Anterior cingulate cortex (tissue), 58 donors: Measurements from ENCODE around the gene SEPTIN8.
"Not testable (repeated sequence)": the region's sequence is repeated elsewhere in the genome, so short reads cannot be mapped to it uniquely, and the experiment has no call there.

Experiments used
- DNase-seq, 58 donors: peaks; one replicate each; lab custom pipeline; 2025; lab: John Stamatoyannopoulos, UW

SEPTIN8 gene

DNA sequence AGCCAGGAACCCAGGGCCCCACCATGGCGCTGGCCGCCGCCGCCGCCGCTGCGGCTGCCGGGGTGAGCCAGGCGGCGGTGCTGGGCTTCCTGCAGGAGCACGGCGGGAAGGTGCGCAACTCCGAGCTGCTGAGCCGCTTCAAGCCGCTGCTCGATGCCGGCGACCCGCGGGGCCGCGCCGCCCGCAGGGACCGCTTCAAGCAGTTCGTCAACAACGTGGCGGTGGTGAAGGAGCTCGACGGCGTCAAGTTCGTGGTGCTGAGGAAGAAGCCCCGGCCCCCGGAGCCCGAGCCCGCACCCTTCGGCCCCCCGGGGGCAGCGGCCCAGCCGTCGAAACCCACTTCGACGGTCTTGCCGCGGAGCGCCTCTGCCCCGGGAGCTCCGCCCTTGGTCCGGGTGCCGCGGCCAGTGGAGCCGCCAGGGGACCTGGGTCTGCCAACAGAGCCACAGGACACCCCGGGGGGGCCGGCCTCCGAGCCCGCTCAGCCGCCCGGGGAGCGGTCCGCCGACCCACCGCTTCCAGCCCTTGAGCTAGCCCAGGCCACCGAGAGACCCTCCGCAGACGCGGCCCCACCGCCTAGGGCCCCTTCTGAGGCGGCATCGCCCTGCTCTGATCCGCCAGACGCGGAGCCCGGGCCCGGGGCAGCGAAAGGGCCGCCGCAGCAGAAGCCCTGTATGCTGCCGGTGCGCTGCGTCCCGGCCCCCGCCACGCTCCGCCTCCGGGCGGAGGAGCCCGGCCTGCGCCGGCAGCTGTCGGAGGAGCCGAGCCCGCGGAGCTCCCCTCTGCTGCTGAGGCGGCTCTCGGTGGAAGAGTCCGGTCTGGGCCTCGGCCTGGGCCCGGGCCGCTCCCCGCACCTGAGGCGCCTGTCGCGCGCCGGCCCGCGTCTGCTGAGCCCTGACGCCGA lies 36.8 kb upstream of the SEPTIN8 start:
- peak in 31 of 58 donors; percentile 29 to 78 (median 55) for DNase-seq

DNA sequence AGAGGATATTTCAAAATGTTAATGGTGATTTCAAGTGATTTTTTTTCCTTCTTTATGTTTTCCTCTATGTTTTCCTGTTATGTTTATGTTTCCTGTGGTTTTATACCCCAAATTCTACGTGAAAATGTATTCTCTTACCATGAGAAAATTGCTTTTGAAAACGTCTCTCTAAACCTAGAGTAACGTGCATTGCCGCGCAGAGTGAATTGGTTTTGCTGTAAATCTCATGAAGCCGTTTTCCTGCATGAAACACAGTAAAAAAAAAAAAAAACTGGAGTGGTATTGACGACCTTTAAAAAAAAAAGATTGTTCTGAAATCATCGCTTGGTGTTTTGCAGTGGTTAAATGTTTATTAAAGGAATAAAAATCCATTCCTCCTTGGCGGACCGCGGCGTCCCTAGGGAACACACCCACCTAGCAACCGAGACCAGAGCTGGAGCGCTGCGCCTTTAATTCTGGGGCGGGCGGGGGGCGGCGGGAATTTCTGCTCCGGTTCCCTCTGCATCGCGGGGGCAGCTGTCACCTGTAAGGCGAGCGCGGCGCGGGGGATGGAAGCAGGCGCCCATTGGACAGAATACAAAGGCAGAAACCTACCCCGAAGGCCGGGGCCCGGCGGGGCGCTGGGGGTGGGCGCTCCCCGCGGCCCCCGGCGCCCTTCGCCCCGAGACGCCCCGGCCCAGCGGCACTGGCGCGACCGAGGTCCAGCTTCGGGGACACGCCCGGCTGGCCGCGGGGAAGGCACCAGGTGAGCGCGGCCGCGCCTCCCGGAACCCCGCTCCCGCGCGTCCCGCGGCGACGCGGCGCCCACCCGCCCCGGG lies 36.0 kb upstream of the SEPTIN8 start, which contains the start of gene SOWAHA:
TSS of gene SOWAHA (plus strand) at position 522 of the 818 bp plus-strand sequence. CDS start 320 bp downstream, outside the sequence.
- peak in 51 of 58 donors; percentile 34 to 83 (median 61) for DNase-seq

DNA sequence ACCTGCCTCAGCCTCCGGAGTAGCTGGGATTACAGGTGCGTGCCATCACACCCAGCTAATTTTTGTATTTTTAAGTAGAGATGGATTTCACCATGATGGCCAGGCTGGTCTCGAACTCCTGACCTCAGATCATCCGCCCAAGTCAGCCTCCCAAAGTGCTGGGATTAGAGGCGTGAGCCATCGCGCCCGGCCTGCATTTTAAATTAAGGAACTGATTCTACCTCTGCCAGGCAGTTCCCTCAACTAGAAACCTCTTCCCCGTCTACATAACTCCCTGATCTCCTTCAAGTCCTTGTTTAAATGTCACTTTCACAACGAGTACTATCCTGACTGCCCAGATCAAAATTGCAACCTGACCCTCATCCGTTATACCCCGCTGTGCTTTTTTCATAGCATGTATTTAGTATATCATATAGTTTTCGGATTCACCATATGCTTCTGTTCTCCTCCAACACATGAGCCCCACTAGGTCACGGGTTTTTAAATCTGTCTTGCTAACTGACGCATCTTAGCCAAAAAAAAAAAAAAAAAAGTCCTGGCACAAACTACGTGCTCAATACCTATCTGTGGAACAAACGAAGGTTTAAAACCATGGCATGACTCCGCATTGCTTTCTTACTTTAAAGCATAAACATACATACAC lies 35.2 kb upstream of the SEPTIN8 start:
- DNase-seq, result no peak

DNA sequence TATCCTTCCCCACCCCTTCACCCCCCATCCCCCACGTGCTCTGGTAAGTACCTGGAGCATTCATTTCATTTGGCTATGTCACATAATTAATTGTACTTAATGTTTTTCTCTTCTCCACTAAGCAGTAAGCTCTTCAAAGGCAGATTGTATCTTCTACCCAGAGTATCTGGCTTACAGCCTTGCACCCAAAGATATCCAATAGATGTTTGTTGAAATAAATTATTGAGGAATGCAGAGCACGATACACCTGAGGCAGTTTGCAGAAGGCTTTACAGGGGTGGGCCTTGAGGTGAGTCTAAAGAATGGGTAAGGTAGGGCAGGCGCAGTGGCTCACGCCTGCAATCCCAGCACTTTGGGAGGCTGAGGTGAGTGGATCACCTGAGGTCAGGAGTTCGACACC lies 33.6 kb upstream of the SEPTIN8 start:
- no peak for DNase-seq

DNA sequence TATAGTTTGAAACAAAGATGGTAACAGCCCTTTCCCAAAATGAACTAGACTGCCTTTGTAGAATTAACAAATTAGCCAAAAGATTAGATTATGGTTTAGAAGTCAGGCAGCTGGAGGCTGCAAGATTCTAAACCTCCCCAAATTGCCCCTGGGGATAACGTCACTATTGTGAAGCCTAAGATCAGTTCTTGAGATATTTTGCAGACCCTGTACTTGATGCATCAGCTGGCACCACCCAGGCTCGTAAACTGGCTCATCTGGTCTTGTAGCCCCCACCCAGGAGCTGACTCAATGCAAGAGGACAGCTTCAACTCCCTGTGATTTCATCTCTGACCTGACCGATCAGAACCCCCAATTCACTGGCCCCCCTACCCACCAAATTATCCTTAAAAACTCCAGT lies 31.8 kb upstream of the SEPTIN8 start:
- no peak for DNase-seq

DNA sequence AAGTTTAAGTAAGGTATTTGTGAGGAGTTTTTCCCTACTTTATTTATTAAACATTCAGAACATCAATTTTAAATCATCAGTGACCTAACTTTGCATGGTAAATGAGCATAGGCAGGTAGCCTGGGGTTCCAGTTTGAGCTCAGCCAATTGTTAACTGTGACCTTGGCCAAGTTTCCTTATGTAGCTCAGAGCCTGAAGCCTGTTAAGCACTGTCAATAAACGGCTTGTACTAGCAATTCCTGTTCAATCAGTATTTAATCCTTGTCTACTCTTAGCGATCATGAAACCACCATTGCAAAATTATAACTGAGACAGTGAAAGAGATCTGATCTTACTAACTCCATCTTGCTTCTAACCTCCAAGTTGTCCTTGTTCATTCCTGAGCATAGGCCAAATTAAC lies 31.4 kb upstream of the SEPTIN8 start:
- no peak for DNase-seq

DNA sequence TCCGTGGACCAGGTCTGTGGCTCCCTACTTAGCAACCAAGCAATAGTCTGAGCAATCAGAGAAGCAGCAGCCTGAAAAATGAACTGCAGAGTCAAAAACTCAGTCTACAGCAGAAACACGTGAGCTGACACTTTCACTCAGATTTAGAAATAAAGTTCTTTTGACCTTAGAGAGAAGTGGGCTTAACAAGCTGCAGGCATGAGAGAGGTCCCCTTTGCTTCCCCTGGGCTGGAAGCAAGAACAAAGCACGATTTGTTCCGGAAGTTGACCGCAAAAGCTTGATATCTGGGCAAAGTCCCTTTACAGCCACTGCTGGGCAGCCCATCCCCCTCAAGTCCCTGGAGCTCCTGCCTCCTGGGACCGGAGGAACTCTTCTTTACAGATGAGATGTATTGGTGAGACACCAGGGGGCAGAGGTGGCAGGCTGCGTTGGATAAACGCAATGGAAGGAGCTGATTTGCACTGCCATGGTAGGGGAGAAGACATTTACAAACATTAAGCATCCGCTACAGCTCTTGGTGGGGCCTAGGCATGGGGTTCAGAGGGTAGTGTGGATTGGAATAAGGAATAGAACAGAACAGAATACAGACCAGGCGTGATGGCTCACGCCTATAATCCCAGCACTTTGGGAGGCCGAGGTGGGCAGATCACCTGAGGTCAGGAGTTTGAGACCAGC lies 30.3 kb upstream of the SEPTIN8 start:
- peak in 32 of 58 donors; percentile 28 to 76 (median 48) for DNase-seq

DNA sequence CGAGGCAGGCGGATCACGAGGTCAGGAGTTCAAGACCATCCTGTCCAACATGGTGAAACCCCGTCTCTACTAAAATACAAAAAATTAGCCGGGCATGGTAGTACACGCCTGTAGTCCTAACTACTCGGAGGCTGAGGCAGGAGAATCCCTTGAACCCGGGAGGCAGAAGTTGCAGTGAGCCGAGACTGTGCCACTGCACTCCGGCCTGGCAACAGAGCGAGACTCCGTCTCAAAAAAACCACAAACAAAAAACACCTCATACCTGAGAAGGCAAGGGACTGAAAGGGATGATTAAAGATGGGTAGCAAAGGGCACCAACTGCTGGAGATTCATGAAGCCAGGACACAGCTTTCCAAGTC lies 29.7 kb upstream of the SEPTIN8 start:
- not testable (repeated sequence) for DNase-seq

DNA sequence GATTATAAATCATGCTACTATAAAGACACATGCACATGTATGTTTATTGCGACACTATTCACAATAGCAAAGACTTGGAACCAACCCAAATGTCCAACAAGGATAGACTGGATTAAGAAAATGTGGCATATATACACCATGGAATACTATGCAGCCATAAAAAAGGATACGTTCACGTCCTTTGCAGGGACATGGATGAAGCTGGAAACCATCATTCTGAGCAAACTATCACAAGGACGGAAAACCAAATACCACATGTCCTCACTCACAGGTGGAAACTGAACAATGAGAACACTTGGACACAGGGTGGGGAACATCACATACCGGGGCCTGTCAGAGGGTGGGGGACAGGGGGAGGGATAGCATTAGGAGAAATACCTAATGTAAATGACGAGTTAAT lies 28.8 kb upstream of the SEPTIN8 start:
- not testable (repeated sequence) for DNase-seq

DNA sequence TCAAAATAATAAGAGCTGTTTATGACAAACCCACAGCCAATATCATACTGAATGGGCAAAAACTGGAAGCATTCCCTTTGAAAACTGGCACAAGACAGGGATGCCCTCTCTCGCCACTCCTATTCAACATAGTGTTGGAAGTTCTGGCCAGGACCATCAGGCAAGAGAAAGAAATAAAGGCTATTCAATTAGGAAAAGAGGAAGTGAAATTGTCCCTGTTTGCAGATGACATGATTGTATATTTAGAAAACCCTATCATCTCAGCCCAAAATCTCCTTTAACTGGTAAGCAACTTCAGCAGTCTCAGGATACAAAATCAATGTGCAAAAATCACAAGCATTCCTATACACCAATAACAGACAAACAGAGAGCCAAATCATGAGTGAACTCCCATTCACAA lies 27.2 kb upstream of the SEPTIN8 start:
- not testable (repeated sequence) for DNase-seq

DNA sequence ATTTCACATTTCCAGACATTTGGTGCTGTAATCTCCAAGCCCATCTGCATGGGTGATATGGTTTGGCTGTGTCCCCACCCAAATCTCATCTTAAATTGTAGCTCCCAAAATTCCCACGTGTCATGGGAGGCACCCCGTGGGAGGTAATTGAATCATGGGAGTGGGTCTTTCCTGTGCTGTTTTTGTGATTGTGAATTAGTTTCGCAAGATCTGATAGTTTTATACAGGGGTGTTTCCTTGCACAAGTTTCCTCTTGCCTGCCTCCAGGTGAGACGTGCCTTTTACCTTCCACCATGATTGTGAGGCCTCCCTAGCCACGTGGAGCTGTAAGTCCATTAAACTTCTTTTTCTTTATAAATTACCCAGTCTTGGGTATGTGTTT lies 25.6 kb upstream of the SEPTIN8 start:
- not testable (repeated sequence) for DNase-seq

DNA sequence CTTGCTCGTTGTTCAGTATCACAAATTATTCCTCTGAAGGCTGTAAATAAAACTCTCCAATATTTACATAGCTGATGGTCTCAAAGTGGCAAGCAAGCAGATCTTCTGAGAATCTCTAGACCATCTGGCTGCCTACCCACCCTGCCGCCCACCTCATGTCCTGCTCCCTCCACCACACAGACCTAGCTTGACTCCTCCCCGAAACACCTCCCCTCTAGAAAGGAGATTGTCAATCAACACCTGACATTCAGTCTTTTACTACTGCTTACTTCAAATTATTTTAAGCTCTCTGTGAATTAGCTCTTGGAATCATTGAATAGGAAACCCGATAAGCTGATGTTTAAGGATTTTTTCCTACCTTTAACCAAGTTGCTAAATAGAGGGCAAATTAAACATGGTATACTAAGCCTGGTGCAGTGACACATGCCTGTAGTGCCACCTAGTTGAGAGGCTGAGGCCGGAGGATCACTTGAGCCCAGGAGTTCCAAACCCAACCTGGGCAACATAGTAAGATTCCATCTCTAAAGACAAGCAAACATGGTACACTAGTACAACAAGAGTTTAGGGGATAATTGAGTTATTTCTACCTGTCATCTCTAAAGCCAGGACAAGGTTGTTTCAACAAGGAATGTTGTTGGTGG lies 25.1 kb upstream of the SEPTIN8 start:
- no peak for DNase-seq

DNA sequence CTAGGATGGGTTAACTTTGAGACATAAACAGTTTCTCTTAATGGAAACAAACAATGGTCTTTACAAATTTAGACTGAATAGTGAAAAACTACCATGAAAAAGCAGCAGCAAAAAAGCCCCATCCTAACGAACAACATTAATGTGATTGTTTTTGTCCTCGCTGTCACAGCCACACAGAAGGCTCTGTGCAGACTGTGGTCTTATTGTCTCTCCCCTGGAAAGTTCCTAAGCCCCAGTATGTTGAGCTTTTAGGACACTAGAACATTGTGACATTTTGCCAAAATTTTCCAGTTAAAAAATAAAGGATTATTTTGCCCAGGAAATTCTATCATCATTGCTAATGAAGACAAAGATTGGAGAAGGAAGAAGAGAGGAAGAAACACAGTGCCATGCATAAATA lies 23.5 kb upstream of the SEPTIN8 start:
- peak in 20 of 58 donors; percentile 14 to 86 (median 40) for DNase-seq

DNA sequence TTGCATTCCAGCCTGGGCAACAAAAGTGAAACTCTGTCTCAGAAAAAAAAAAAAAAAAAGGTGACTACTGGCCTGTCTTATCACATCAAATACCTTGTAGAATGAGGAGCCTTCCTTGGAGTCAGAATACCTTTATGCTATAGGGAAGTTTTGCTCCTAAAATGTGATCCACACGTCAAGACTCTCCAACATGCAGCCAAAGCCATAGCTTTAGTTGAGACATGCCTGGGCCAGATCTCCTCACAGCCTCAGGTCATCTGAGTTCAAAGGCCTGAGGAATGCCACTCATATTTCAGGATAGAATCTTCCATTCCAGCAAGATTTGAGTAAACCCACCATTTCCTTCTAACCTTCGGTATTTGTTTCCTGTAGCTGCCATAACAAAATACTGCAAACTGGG lies 22.4 kb upstream of the SEPTIN8 start:
- DNase-seq, result no peak

DNA sequence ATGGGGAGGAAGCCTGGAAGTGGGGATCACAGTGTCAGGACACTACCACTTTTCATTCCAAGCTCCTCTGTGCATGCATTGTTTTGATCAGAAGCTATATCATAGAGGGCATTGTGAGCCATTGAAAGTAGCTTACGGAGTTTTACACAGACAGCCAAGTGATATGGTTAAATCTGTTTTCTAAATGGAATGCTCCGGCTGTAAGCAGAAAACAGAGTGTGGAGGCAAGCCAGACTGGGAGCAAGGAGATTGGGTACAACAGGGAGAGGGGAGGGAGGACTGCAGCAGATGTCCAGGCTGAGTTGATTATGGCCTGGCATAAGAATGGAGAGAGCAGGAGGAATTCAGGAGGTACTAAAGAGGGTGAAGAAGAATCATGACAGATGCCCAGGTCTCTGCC lies 20.6 kb upstream of the SEPTIN8 start:
- DNase-seq, result peak in 24 of 58 donors; percentile 25 to 75 (median 48)

DNA sequence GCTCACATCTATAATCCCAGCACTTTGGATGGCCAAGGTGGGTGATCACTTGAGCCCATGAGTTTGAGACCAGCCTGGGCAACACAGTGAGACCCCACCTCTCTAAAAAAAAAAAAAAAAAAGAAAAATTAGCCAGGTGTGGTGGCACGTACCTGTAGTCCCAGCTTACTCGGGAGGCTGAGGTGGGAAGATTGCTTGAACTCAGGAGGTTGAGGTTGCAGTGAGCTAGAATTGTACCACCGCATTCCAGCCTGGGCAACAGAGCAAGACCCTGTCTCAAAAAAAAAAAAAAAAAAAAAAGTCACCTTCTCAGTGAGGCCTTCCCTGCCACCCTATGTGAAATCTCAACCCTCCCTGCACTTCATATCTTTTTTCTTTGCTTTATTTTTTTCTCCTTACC lies 14.0 kb upstream of the SEPTIN8 start:
- no peak for DNase-seq

DNA sequence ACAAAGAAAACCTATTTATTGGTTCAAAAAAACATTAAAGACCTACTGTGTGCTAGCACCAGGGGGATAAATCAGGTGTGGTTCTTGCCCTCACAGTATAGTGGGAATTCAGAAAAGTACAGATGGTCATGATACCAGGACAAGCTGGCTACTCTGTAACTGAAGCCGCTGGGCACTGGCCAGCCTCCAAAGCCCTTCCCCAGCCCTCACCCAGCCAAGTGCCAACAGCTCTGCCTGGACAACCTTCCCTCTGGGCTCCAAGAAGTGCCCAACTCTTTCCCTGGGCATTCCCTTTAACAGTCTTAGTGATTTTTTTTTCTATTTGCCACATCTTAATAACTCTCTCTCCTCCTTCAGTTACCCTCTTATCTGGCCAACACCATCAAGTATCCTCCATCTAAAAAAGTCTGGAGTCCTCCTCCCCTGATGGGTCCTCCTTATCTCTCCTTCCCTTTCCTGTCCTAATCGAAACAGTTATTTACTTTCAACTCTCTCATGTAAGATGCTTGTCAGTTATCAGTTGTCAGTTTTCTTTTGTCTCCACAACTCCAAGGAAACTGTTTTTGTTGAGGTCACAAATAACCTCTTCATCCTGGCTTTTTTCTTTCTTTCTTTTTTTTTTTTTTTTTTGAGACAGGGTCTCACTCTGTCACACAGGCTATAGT lies 13.3 kb upstream of the SEPTIN8 start:
- peak in 20 of 58 donors; percentile 21 to 66 (median 46) for DNase-seq

DNA sequence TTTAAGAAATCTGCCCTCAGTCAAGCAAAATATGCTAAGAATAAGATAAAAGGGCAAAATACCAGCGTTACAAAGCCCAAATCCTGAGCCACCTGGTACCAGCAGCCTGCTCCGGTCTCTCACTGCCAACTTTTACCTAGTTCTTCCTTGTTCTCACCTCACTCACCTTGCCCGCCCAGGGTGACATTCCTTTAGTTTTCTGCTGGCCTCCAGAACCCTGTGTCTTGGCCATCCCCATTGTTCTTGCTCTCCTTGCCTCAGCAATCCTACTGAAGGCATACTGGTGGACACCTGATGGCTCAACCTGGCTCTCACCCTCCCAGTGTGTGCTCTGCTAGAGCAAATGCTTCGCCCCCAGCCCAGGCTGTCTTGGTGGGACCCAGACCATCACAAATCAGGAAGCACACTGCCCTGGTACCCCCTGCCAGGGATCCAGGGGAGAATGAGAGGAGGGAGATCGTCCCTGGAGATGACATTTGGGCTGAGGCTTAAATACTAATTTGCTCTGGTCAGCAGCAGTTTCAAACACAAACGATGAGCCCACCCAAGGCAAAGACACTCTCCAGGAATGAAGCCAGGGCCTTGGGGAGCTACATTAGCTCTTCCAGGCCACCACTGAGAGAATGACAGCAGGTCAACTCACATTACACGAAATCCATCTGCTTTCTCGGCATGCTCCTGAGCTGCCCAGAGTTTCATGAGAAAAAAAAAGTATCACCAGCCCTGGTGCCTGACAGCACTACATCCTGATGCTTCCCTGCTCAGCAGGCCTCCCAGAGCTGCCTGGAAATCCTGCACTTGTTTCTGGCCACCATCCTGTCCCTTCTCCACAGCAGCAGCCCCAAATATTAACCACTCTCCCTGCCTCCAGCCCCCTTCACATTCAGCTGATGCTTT lies 12.2 kb upstream of the SEPTIN8 start:
- DNase-seq, result no peak
